Cerebellar nuclear complex (tissue), 1 donor: ENCODE data around the gene CETN3.
"Not testable (repeated sequence)": the region's sequence is repeated elsewhere in the genome, so short reads cannot be mapped to it uniquely, and the experiment has no call there.

ENCODE experiments used
- DNase-seq, 2 experiments: peaks; one replicate each; lab custom pipeline; 2025; lab: John Stamatoyannopoulos, UW

The CETN3 gene

DNA sequence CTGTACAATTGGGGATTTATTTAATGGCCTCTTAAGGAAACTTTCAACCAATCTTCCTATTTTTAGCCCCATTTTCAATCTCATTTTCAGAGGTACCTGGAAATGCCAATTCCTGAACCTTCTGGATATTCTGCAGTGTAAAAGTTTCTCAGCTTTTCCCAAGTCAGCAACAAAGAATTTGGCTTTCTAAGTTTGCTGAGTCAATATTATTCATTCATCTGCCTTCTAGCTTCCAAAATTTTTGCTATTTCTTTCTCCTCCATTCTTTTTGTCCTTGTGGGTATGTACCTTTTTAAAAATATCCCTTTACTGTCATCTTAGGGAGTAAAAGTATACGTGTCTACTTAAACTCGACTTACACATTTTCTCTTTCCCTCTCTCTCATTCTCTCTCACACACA is 25.7 kb downstream of the CETN3 start:
- no peak for DNase-seq

DNA sequence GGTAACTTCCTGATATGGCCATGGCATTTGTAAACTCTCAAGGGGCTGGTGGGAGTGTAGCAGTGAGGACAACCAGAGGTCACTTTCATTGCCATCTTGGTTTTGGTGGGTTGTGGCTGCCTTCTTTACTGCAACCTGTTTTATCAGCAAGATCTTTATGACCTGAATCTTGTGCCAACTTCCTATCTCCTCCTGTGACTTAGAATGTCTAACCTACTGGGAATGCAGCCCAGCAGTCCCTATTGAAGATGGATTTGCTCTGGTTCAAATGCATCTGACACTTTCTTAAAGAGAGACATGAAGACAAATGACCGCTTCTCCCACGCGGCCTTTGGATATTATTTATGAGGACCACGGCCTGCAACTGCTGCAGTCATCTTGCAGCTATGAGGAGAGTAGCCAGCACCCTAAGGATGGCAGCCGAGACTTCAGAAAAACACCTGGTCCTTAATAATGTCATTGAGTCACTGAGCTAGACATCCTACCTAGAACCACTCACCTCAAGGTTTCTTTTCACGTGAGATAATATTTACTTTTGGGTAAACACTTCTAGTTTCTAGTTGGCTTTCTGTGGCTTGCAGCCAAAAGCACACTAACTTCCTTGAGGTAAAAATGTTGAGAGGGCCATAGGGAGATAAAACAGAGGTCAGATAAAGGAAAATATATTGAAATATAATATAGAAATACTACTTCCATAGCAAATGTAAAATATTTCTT is 28.2 kb downstream of the CETN3 start:
- no peak for DNase-seq

- no peak for DNase-seq
These were observed 29.9 kb downstream of the CETN3 start for GRCh38 chr5:90379652-90380051.

DNA sequence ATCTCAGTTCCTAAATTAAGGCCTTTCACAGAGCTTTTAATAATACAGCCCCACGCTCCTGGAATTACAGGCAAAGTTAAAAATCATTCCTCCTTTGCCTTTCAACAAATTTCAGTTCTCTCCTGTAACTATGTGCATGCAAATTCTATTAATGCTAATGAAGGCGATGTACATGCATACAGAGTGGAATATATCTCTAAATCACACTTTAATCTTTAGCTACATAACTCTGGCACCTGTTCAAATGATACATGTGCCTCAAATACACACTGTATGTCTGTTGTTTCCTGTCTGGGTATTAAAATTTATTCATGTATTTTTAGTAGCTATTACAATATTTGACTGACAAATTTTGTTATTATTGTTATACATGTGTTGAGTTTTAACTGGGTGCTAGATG is 30.8 kb downstream of the CETN3 start:
- DNase-seq = no peak

GRCh38 chr5:90371269-90371668 is 38.3 kb downstream of the CETN3 start:
- DNase-seq = not testable (repeated sequence)

- no peak for DNase-seq
These were observed 40.9 kb downstream of the CETN3 start for GRCh38 chr5:90368454-90369246.

- no peak for DNase-seq
These were observed 41.7 kb downstream of the CETN3 start for GRCh38 chr5:90367879-90368278.

DNA sequence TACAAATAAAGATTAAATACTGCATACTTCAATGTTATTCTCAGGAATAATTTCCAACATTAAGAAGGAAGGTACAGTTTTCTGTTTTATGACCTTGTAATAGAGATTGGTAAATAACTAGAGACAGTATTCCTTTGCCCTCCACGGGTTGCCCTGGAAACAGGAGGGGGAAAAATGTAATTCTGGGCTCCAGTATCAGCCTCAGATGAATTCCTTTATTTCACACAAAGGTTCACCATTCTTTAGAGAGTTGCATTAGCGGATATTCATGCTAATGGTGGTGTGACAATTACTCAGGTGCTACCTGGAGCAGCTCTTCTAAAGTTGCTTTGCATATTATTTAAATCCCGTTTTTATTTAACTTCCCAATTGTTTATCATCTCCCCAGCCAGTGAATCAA is 42.6 kb downstream of the CETN3 start:
- no peak for DNase-seq

- no peak for DNase-seq
These were observed 44.2 kb downstream of the CETN3 start for GRCh38 chr5:90365328-90365727.

GRCh38 chr5:90359073-90359920 is 50.3 kb downstream of the CETN3 start:
- no peak for DNase-seq

GRCh38 chr5:90356622-90357021 is 52.9 kb downstream of the CETN3 start:
- DNase-seq = no peak

DNA sequence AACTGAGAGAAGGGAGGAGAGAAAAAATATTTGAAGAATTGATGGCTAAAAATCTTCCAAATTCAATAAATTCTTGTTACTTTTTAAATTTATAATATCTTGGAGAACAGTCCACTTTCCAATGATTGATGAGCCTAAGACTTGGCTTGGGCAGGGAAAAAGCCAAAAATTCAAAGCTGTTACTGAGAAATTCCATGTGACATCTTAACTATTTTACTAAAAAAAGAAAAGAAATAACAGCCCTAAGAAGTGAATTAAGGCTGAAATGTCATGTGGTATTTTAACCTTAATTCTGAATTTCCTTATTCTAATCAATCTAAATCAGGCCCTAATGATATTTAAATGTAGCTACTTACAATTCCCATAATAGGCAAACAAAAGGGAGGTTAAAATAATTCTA is 53.4 kb downstream of the CETN3 start:
- DNase-seq = no peak

GRCh38 chr5:90355635-90356034 is 53.9 kb downstream of the CETN3 start:
- DNase-seq = no peak

DNA sequence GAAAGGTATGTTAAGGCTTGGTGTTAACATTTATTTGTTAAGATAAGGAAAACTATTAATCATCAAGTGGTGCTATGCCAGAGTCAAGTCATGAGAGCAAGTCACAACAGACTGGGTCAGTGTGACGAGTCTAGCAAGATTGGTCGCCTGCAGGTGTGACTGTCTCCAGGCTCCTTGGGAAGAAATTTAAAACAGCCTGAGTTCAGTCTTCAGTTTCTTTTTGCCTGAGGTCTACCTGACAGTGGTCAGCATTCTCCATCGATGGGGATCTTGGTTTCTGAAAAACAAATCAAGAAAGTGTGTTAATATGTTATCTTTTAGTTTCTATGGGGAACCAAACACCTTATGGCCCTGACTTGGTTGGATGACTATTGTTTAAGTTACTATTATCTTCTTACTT is 56.3 kb downstream of the CETN3 start:
- no peak for DNase-seq

DNA sequence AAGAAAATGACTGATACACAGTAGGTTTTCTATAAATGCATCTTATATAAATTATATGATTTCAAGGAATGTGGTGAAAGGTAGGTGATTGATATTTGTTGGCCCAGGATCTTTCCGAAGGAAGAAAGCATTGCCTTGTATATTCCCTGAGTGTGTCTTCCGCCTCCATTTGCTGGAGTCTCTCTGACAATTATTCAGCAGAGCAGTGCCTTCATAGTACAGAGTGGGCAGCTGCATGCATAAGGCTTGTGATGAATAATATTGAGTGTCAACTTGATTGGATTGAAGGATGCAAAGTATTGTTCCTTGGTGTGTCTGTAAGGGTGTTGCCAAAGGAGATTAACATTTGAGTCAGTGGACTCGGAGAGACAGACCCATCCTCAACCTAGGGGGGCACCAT is 58.5 kb downstream of the CETN3 start:
- no peak for DNase-seq

GRCh38 chr5:90347462-90347861 is 62.1 kb downstream of the CETN3 start:
- DNase-seq = no peak

GRCh38 chr5:90345684-90346083 is 63.9 kb downstream of the CETN3 start:
- no peak for DNase-seq

- DNase-seq = no peak
These were observed 64.9 kb downstream of the CETN3 start for GRCh38 chr5:90344689-90345088.

- DNase-seq = not testable (repeated sequence)
These were observed 65.8 kb downstream of the CETN3 start for GRCh38 chr5:90343731-90344130.

- DNase-seq = no peak
These were observed 67.0 kb downstream of the CETN3 start for GRCh38 chr5:90342576-90342975.
